ENCODE data around the gene KCNQ1.

Gene KCNQ1

DNA sequence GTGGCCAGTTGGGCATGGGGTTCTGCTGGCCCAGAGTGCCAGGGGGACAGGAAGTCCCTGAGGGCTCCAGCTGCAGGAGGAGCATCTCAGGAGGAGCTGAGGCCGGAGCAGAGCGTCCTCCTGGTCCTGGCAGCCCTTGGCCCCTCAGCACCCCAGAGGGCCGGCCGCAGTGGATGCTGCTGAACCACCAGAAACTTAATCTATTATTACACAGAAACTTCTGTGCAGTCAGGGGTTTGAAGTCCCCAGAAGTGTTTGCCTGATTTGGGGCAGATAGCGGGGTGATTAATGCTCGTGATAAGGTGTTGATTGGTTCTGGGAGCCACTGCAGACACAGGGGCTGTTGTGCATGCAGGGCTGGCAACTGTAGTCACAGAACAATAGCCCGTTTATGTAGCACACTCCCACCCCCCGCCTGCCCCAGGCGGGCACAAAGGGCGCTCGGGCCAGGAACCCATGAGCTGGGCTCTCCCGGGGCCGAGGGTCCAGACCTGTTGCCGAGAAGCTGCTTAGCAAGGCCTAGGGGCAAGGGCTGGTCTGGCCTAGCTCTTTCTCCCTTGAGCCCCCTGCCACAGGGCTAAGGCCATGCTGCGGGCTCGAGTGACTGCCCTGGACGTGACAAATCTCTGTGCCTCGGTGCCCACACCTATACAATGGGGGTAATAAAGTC lies 284.0 kb downstream of the KCNQ1 start:
- DNase-seq, result no peak

DNA sequence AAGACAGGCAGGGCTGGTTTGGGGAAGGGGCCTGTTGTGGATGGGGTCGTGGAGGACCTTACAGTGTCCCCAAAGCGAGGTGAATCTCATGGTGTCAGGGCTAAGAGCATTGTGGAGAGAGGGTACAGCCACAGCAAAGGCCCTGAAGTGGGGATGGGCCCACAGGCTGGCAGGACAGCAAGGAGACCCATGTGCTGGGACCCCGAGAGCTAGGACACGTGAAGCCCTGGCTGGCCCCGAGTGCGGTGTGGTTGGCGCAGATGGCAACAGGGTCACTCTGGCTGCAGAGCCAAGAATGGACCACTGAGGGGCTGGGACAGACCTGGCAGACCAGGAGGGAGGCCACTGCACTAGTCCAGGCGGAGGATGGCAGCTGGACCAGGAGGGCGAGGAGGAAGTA lies 285.0 kb downstream of the KCNQ1 start:
- DNase-seq, result no peak

DNA sequence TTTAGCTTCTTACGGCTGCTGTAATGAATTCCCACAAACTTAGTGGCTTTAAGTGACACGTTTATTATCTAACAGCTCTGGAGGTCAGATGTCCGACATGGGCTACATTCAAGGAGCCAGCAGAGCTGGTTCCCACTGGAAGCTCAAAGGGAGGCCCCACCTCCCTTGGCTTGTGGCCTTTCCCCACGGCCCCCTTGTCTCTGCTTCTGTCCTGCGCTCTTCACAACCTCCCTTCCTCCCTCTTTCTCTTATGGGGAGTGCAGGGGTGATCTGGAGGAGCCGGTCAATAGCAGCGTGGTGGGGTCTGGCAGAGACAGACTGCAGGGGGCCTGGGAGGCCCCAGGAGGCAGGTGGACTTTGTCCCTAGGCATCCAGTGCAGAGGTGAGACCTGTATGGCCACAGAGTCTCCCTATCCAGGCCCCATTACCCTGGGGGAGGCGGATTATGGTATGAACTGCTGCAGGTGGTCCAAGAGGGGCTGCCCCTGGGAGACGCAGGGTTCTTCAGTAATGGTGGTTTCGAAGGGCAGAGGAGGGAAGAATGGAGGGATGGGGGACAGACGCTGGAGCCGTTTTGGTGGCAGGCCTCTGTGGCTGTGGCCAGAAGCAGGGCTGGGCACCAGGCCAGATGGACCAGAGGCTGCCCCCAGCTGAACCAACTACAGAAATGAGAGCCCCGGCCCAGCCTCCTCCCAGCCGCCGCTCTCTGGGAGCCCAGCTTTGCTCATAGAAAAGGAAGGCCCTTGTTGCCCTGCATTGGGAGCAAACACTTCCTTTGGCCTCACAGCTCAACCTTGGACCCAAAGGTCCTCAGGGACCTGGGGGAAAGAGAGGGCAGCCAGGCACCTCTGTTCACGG lies 285.7 kb downstream of the KCNQ1 start:
- no peak for DNase-seq

DNA sequence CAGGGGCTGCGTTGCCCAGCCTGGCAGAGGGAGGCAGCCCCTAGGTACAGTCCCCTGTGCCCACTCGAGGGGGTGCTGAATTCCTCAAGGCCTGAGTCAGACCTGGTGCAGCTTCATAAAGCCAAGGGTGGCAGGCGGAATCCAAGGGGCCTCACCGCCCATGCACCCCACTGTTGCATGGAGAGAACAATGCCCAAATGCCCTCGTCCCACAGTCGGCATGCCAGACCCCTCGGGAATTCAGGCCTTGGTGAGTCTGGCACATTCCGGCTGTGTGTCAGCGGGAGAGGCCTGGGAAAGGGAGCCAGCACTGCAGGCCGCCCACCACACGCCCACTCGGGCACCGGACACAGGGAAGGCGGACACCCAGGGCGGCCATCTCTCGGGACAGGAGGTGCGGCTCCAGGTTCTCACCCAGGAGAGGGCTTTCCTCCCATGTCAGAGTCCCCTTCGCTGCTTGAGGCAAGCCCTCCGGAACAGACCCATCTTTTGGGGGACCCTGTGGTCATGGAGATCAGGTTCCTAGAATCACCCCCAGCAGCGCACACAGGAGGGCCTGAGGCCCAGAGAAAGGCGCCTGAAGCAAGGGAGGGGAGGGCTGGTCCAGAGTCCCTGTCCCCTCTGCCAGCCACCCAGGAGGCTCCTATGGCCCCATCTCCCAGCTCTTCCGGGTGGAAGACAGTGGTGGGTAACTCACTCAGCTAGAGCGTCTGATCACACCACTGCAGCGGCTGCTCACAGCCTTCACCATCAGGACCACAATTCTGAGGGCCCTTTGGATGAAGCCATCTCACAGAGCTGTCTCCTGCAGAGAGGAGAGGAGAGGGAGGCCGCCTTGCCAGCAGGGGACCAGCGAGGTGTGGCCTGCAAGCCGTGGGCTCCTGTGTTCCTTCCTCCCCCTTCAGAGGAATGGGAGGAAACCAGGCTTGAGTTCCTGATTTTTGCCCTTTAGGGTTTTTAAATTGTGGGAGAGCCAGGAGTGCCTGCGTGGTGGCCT lies 286.6 kb downstream of the KCNQ1 start:
- no peak for DNase-seq

DNA sequence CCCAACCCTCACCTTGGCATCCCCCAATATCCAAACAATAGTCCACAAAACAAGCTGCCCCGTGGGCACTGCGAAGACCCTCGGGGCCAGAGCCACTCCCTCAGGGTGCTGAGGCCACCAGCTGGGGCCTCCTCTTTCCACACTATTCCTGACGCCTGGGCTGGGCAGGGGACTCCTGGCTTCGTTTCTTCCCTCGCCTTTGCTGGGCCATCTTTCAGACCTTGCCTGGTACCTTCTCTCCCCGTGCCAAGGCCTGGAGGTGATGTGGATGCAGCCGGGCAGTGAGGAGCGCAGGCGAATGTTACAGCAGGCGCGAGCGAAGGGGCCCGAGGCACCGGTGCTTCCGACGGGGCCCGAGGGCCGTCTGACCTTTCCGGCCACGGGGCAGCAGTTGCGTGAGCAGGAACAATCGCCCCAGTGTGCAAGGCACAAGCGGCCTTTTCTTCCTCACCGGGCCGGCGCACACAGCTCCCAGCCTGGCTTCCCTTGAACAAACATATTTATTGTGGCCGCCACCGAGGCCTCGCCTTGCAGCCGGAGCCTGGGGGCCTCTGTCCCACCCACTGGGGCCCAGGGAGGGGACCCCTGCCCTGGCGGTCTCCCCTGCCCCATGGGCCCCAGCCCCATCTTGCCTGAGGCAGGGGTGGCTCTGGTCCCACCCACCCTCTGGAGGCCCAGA lies 287.6 kb downstream of the KCNQ1 start:
- no peak for DNase-seq

DNA sequence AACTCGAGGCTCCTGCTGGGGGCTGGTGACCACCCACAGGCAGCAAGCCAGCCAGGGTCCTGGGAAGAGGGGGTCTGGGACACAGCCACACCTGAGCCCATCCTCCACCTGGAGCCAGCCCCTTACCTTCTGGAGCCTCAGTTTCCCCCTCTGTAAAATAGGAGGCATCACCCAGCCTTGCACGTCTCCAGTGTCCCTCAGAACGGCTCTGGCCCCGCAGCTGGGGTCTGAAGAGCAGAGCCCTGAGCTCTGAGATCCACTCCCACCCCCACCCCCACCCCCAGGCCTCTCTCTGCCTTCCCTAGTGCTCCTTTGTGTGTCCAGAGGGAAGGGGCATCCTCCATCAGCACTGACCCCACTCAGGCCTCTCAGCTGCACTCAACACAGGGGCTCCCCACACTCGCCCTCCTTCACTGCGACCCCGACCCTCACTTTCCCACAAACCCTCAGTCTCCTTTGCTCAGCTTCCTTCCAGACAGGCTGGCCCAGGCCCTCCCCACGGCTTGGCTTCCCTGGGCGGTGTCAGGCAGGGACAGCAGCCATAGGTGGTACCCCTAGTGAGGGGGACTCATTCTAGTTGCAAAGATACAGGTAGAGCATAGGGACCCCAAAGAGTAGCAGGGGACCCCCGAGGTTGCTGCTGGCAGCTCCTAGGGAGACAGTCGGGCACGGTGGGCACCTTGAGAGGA lies 288.3 kb downstream of the KCNQ1 start:
- DNase-seq, result no peak

DNA sequence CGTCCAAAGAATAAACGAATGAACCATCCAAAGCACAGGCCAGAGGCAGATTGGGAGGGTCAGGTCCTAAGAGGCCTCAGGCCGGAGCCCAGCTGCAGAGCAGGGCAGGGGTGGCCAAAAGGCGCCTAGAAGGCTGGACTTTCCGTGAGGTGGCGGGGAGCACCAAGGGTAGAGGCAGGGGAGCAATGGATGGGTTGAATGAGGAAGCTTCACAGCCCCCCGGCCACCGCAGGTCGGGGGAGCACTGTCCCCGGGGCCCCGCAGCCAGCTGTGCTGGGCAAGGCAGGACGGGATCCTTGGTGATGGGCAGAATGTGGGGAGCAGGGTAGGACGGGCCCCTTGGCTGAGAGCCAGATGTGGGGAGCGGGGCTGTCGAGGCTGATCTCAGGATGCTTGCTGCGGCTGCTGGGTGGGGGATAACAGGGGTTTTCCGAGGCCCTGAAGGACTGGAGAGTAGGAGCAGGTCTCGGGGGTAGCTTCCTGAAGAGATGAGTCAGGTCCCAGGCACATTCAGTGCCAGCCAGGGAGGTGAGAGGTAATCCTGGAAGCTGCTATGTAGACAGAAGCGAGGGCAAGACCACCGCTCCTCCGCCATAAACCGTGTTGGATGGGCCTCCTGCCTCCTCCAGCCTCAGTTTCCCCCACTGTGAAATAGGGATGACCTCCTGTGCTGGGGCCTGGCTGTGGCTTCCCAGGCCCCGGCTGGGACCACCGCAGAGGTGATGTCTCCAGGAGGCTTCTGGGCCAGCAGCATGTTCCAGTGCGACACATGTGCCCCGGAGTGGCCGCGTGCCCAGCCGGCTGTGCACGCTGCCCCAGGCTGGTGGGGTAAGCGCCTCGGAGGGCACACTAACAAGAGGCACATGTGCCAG lies 289.6 kb downstream of the KCNQ1 start:
- peak; percentile 12 for DNase-seq

DNA sequence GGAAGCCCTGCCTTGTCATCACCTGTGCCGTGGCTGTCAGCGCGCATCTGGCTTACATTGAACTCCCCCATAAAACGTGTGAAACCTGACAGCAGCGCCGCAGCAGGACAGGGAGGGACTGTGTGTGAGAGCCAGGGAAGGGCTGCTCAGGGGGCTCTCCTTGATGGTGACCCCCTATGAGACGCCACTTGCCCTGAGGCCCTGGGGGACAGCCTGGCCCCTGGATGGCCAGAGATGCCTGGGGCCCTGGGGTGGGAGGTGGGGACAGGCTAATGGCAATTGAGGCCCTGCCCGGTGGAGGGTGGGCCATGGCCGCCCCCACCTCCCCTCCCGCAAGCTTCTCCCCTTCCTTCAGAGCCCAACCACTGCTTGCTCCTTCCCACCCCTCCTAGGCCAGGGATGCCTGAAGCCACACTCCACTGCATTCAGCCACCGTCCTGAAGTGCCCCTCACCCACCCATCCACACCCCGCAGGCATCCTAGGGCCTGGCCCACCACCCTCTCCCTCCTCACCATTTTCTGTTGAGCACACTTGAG lies 290.3 kb downstream of the KCNQ1 start:
- no peak for DNase-seq

DNA sequence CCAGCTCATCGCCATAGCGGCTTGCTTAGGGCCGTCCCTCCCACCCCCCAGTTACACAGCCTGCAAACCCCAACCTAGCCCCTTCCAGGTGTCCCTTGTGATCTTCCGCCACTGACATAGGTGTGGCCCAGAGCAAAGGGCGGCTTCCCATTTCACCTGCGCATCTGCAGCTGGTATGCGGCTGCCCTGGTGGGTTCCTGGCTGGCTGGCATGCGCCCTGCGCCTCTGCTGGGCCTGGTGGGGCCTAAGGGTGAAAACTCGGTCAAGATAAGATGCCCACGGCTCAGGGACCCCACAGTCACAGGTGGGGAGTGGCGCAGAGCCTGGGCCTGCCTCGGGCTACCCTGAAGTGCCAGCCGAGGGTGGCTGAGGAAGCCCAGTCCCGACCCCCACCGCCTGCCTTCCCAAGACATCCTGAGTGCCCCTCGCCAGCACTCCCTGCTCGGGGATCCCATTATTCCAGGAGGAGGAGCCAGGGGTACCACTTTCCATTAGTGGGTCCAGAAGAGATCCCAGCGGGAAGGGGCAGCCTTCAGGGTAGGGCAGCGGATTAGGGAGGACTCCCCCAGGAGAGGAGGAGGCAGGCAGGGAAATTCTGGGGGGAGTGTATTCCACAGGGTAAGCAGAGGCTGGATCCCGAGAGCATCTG lies 291.9 kb downstream of the KCNQ1 start:
- no peak for DNase-seq

DNA sequence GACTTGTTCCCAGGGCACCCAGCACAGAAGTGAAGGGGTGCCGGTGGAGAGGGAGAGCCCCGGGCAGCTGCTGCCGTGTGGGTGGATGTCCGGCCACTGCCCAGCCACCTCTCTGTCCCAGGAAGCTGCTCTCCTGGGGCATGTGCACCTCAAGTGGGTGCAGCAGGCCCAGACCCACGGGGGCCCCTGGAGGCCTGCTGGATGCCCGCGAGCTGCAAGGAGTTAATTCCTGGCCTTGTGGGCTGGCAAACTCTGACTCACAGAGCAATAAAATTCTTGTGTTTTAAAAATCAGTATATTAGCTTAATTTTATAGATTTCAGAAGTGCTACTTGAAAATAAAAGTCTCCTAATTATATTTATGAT lies 292.4 kb downstream of the KCNQ1 start:
- DNase-seq, result no peak

DNA sequence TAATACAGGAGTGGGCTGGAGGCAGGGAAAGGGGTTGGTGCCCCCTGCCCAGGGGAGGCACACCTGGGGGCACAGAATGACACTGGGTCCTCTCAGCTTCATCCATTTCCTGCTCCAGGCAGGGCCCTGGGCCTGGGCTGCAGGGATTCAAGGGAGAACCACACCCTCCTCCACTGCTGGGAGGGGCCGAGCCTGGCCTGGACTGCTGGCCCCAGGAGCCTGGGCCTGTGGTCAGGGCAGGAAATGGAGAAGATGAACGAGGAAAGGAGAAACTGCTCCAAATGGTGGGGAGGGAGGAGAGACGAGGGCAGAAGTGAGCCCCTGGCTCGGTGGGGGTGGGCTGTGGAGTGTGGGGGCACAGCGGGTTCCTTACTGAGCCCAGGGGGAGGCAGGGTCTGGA lies 293.1 kb downstream of the KCNQ1 start:
- peak; percentile 18 for DNase-seq

DNA sequence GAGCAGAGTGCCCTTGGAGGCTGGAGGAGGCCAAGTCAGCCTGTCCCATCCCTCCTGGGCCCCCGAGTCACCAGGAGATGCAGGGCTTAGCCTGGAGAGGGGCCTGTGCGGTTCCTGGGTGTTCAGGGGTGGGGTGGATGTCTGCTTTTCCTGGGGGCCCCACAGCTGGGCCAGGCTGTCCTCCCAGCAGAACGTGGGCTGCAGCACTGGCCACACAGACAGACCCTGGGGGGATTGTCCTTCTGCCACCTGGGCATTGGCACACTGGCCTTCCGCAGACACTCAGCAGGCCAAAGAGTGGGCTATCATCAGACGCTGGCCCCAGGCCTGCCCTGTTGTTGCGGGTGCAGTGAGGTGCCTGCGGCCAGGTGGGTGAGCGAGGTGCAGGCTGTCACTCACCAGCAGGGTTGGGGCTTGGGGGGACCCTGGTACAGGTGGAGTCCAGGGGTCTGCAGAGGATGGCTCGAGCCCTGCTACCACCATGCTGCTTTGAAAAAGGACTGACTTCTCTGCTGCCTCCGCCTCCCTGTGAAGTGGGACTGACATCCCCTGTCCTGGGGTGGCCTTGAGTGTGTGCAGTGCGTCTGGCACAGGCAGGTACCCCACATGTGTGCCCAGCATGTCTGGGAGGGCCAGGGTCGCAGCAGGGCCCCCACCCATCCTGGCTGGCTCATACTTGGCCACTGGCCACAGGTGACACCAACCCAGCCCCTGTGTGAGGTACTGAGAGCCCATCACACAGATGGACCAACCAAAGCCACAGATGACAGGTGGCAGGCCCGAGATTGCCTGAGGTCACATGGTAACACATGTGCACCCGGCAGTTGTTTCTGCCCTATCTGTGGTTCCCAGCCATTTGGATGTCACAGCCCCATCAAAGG lies 294.0 kb downstream of the KCNQ1 start:
- DNase-seq, result no peak

DNA sequence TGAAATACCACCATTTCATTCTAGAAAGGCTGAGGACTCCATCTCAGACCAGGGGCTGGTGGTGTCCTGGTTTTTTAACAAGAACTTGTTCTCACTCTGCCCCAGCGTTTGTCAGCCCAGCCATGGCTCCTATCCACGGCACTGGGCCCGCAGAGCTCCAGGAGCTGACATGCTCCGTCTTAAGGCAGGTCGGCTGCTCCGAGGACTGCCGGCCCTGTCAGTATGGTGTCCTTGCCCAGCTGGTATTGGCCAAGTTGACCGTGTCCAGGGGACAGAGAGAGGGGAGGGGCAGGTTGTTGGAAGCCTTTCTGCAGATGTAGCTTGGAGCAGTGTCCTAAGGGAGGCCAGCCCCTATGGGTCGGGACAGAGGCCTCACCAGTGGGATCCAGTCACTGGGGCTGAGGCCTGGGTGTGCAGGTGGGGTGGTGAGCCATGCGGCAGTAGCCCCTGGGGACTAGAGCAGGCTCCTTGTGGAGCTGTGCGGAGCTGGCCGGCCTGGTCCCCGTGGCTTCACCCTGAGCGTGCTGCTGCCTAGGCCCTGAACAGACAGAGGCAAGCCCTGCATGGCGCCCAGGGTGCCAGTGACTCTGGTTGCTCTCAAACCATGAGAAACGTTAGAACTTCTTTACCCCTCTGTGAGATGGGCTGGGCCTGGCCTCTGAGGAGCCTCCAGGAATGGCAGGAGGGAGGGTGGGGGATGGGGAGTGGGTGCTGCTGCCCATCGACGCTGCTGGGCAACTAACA lies 294.9 kb downstream of the KCNQ1 start:
- no peak for DNase-seq

DNA sequence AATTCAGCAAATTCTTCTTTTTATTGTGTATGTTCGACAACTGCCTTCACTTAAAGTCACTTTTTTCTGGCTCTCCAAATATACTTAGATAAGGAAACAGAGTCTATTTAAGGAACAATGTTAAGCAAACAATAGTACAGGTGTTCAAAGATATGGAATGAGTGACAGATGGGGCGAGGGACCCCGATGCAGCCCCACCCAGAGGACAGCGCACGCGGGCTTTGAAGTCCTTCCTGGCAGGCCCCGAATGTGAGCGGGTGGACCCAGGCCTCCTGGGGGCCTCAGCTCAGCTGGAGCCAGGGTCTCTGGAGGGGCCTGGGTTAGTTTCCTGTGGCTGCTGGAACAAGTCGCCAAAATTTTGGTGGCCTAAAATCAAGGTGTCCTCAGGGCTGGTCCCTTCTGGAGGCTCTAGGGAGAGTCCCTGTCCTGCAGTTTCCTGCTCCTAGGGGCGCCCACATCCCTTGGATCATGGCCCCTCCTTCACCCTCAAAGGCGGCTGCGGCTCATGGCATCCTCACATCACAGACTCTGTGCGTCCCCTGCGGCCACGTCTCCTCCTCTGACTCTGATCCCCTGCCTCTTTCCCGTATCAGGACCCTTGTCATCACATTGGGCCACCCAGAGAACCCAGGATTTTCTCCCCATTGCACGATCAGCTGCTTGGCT lies 295.6 kb downstream of the KCNQ1 start:
- no peak for DNase-seq

DNA sequence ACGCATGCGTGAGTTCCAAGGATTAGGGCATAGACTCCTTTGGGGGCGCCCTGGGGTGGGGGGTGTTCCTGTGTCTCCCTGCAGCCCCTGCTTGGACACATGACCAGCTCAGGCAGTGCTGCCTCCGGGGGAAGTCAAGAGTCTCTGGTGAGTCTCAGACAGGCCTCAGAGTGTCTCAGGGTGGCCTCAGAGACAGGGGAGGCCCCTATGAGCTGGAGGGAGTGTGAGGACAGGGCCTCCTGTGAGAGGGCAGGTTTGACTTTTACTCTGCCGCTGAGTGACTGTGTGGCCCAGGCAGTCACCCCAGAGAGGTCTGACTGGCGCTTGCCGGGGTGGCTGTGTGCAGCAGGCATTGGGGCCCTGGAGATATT lies 296.2 kb downstream of the KCNQ1 start:
- DNase-seq, result no peak

DNA sequence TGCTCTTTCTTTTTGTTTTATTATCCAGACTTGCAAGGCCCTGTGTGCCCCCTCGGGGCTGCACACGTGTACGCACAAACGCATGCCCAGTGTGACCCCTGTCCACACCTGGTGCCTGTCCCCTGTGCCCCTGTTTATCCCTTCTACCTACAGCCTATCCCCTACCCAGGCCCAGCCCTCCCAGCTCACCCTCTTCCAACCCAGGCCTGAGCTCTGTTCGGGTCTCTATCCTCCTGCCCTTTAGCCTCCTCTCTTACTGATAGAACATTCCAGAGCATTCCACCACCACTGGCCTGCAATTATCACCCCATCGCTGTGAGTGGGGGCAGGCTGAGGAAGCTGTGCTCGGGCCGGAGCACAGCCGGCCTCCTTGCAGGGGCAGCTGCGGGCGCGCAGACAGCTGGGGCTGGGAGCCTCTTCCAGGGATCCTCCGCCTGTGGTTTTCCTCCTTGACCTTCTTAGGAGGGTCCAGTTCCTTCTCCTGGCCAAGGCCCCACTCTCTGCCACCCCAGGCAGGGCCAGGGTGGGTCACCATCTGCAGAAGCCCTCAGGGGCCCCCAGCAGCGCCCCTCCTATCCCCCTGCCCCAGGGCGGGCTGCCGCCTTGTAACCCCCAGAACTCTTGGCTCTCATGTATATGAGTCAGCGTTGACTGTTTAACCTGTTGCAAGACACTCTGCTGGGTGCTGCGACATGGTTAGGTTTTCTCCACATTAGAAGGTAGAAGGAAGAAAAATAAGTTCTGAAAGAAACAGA lies 296.7 kb downstream of the KCNQ1 start:
- DNase-seq, result peak; percentile 44

DNA sequence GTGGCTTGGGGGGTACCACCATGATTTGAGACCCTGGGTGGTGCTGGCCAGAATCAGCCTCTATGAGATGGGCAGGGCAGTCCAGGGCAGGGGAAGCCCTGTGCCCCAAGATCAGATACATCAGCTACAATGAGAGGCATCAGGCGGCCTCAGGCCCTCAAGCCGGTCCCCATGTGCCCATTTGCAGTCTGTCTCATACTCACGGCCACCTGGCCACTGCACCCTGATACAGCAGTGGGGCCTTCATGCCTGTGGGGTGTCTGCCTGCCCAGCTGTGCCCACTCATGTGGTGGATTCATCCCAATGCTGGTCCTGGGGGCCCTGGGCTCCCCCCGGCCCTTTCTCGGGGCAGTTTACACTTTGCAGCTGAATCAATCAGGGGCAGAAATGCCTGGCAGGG lies 297.4 kb downstream of the KCNQ1 start:
- DNase-seq, result no peak

All from fibroblast of skin of right biceps (primary cell).